ENCODE data around the gene MTARC2.

MTARC2 gene

GRCh38 chr1:220750131-220750515, 2.0 kb downstream of the MTARC2 start:
- Histone ChIP-seq H3K79me2 (ENCODE audit: insufficient read depth, low read length) (no peaks in the 10 kb centered on the region), H3K9ac (ENCODE audit: low read length) (no peak overlapping the region), H3K27me3 (ENCODE audit: low read length) (no peaks in the 10 kb centered on the region), H2AFZ (ENCODE audit: low read depth, low read length, severe bottlenecking) (no peak overlapping the region), H3K4me3 (ENCODE audit: insufficient read depth, low read length, poor library complexity, severe bottlenecking) (no peak overlapping the region), H3K9me2 (replicated peaks; ENCODE audit: insufficient read depth, low read length) (no peaks in the 10 kb centered on the region), H3K9me3 (ENCODE audit: insufficient read depth, low read length) (no peaks in the 10 kb centered on the region), H4K20me1 (ENCODE audit: low read depth, low read length) (no peaks in the 10 kb centered on the region), H3K36me3 (ENCODE audit: low read length) (no peaks in the 10 kb centered on the region), H3F3A (ENCODE audit: insufficient read depth) (no peaks in the 10 kb centered on the region), H3K4me2 (ENCODE audit: low read depth, low read length, poor library complexity, severe bottlenecking) (no peak overlapping the region), H3K27ac (ENCODE audit: low read depth, low read length) (no peak overlapping the region)
- no peak for TF ChIP-seq EZH2phosphoT487 (conservative IDR thresholded peaks at IDR 0.05; ENCODE audit: low read length)
- TF ChIP-seq, protein P1, sequence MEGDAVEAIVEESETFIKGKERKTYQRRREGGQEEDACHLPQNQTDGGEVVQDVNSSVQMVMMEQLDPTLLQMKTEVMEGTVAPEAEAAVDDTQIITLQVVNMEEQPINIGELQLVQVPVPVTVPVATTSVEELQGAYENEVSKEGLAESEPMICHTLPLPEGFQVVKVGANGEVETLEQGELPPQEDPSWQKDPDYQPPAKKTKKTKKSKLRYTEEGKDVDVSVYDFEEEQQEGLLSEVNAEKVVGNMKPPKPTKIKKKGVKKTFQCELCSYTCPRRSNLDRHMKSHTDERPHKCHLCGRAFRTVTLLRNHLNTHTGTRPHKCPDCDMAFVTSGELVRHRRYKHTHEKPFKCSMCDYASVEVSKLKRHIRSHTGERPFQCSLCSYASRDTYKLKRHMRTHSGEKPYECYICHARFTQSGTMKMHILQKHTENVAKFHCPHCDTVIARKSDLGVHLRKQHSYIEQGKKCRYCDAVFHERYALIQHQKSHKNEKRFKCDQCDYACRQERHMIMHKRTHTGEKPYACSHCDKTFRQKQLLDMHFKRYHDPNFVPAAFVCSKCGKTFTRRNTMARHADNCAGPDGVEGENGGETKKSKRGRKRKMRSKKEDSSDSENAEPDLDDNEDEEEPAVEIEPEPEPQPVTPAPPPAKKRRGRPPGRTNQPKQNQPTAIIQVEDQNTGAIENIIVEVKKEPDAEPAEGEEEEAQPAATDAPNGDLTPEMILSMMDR (IDR thresholded peaks at IDR 0.05; ENCODE audit: insufficient read depth, low read length, poor library complexity, severe bottlenecking): no peak

DNA sequence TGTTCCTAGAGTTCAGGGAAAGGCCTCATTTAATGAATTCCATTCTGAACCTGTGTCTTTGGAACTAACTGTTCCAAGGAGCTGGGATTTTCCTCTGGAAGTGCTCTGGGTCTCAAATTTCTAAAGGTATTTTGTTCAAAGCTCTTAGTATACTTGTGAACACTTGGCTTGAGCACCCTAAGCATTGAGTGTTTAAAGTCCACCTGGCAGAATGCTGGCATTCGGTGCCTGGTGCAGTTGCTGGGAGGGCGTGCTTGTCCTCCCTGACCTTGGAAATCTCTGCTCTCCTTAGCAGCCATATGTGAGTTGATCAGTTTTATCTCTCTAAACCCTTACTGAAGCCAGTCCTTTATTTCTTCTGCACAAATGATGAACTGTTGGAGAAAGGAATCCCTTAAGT, 3.0 kb downstream of the MTARC2 start:
- Histone ChIP-seq H2AFZ (ENCODE audit: low read depth, low read length, severe bottlenecking) (no peak overlapping the region), H3K27me3 (ENCODE audit: low read length) (no peaks in the 10 kb centered on the region), H3K36me3 (ENCODE audit: low read length) (no peaks in the 10 kb centered on the region), H3K4me3 (ENCODE audit: insufficient read depth, low read length, poor library complexity, severe bottlenecking) (no peak overlapping the region), H3K9me2 (replicated peaks; ENCODE audit: insufficient read depth, low read length) (no peaks in the 10 kb centered on the region), H3K79me2 (ENCODE audit: insufficient read depth, low read length) (no peaks in the 10 kb centered on the region), H3K27ac (ENCODE audit: low read depth, low read length) (no peak overlapping the region), H3F3A (ENCODE audit: insufficient read depth) (no peaks in the 10 kb centered on the region), H3K4me2 (ENCODE audit: low read depth, low read length, poor library complexity, severe bottlenecking) (no peak overlapping the region), H3K9me3 (ENCODE audit: insufficient read depth, low read length) (no peaks in the 10 kb centered on the region), H4K20me1 (ENCODE audit: low read depth, low read length) (no peaks in the 10 kb centered on the region), H3K9ac (ENCODE audit: low read length) (no peak overlapping the region)
- TF ChIP-seq, protein P1 (IDR thresholded peaks at IDR 0.05; ENCODE audit: insufficient read depth, low read length, poor library complexity, severe bottlenecking): no peak
- no peak for TF ChIP-seq EZH2phosphoT487 (conservative IDR thresholded peaks at IDR 0.05; ENCODE audit: low read length)

DNA sequence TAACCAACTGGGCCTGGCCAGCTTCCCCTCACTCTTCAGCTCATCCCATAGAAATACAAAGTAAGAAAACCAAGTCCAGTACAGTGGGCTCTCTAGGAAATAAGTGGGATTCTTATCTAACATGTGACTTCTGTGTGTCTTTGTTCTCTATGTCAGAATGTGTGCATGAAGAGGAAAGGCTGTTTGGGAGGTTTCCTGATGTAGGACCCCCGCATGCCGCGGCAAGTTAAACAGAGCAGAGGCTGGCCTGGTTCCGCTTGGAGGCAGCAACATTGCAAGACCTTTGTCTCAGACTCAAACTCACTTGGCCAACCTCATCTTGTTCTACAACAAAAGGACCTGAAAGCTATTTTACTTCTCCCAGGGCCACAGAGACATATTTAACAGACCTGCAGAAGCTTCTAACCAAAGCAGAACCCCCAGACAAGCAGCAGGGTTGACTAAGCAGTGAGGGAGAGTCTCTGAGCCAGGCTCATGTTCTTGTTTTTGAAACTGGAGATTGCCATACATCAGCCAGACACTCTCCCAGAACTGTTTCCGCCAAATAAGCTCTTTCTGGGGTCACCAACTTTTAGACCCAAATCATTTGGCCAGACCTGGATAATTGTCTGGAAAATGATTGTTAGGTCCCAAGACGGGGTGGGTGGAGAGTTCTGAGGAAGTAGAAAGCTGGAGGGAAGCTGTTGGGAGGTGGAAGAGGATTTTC, 6.2 kb downstream of the MTARC2 start:
- Histone ChIP-seq H3K27me3 (ENCODE audit: low read length) (no peaks in the 10 kb centered on the region), H4K20me1 (ENCODE audit: low read depth, low read length) (no peaks in the 10 kb centered on the region), H2AFZ (ENCODE audit: low read depth, low read length, severe bottlenecking) (no peak overlapping the region), H3K4me2 (ENCODE audit: low read depth, low read length, poor library complexity, severe bottlenecking) (no peak overlapping the region), H3K36me3 (ENCODE audit: low read length) (no peaks in the 10 kb centered on the region), H3F3A (ENCODE audit: insufficient read depth) (no peaks in the 10 kb centered on the region), H3K9me3 (ENCODE audit: insufficient read depth, low read length) (no peaks in the 10 kb centered on the region), H3K4me3 (ENCODE audit: insufficient read depth, low read length, poor library complexity, severe bottlenecking) (no peak overlapping the region), H3K9ac (ENCODE audit: low read length) (no peak overlapping the region), H3K27ac (ENCODE audit: low read depth, low read length) (no peak overlapping the region), H3K9me2 (replicated peaks; ENCODE audit: insufficient read depth, low read length) (no peaks in the 10 kb centered on the region), H3K79me2 (ENCODE audit: insufficient read depth, low read length) (no peaks in the 10 kb centered on the region)
- no peak for TF ChIP-seq EZH2phosphoT487 (conservative IDR thresholded peaks at IDR 0.05; ENCODE audit: low read length)
- TF ChIP-seq, protein P1 (IDR thresholded peaks at IDR 0.05; ENCODE audit: insufficient read depth, low read length, poor library complexity, severe bottlenecking): no peak
